ENCODE measurements around the gene ALDH4A1.

DNA sequence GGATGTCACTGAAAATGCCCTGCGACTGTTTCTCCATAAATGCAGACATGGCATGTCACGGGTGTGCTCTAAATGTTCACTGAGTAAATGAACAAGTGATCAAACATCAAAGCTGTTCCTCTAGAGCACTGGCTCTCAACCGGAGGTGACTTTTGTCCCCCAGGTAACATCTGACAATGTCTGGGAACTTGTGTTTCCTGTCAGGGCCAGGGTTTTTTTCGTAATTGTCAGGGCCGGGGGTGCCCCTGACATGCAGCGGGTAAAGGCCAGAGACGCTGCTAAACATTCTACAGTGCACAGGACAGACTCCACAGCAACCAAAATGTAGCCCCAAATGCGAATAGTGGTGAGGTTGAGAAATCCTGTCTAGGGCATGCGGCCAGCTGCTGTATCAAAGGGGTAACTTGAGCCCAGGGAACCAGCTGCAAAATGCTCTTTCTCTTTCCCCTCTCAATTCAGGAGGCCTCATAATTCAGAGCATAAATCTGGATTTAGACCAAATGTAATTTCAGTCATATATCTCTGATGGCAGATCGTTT is 2.0 kb downstream of the ALDH4A1 start:
- no peak for TF ChIP-seq YY1 (IDR thresholded peaks at IDR 0.05; ENCODE audit: low read depth)
- TF ChIP-seq TAF1 (IDR thresholded peaks at IDR 0.05; ENCODE audit: low read depth), result no peak
- no peak for TF ChIP-seq EP300 (IDR thresholded peaks at IDR 0.05; ENCODE audit: borderline replicate concordance)
- no peak for TF ChIP-seq CREB1 (IDR thresholded peaks at IDR 0.05; ENCODE audit: low read depth)
- no peak for TF ChIP-seq RAD21 (IDR thresholded peaks at IDR 0.05; ENCODE audit: low read depth)
- TF ChIP-seq, protein P1, sequence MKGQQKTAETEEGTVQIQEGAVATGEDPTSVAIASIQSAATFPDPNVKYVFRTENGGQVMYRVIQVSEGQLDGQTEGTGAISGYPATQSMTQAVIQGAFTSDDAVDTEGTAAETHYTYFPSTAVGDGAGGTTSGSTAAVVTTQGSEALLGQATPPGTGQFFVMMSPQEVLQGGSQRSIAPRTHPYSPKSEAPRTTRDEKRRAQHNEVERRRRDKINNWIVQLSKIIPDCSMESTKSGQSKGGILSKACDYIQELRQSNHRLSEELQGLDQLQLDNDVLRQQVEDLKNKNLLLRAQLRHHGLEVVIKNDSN (IDR thresholded peaks at IDR 0.05), result no peak
- no peak for TF ChIP-seq CEBPB (IDR thresholded peaks at IDR 0.05)
- TF ChIP-seq, protein P2, sequence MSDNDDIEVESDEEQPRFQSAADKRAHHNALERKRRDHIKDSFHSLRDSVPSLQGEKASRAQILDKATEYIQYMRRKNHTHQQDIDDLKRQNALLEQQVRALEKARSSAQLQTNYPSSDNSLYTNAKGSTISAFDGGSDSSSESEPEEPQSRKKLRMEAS (IDR thresholded peaks at IDR 0.05), result no peak
- TF ChIP-seq, protein P3, sequence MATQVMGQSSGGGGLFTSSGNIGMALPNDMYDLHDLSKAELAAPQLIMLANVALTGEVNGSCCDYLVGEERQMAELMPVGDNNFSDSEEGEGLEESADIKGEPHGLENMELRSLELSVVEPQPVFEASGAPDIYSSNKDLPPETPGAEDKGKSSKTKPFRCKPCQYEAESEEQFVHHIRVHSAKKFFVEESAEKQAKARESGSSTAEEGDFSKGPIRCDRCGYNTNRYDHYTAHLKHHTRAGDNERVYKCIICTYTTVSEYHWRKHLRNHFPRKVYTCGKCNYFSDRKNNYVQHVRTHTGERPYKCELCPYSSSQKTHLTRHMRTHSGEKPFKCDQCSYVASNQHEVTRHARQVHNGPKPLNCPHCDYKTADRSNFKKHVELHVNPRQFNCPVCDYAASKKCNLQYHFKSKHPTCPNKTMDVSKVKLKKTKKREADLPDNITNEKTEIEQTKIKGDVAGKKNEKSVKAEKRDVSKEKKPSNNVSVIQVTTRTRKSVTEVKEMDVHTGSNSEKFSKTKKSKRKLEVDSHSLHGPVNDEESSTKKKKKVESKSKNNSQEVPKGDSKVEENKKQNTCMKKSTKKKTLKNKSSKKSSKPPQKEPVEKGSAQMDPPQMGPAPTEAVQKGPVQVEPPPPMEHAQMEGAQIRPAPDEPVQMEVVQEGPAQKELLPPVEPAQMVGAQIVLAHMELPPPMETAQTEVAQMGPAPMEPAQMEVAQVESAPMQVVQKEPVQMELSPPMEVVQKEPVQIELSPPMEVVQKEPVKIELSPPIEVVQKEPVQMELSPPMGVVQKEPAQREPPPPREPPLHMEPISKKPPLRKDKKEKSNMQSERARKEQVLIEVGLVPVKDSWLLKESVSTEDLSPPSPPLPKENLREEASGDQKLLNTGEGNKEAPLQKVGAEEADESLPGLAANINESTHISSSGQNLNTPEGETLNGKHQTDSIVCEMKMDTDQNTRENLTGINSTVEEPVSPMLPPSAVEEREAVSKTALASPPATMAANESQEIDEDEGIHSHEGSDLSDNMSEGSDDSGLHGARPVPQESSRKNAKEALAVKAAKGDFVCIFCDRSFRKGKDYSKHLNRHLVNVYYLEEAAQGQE (IDR thresholded peaks at IDR 0.05; ENCODE audit: low read depth), result no peak
- TF ChIP-seq NFIC (IDR thresholded peaks at IDR 0.05), result no peak
- TF ChIP-seq TCF12 (IDR thresholded peaks at IDR 0.05; ENCODE audit: low read depth), result no peak
- no peak for TF ChIP-seq TEAD4 (IDR thresholded peaks at IDR 0.05)
